ENCODE data around the gene SOX4.

- TF ChIP-seq POLR2A (IDR thresholded peaks at IDR 0.05) = no peak
- TF ChIP-seq, protein P1, sequence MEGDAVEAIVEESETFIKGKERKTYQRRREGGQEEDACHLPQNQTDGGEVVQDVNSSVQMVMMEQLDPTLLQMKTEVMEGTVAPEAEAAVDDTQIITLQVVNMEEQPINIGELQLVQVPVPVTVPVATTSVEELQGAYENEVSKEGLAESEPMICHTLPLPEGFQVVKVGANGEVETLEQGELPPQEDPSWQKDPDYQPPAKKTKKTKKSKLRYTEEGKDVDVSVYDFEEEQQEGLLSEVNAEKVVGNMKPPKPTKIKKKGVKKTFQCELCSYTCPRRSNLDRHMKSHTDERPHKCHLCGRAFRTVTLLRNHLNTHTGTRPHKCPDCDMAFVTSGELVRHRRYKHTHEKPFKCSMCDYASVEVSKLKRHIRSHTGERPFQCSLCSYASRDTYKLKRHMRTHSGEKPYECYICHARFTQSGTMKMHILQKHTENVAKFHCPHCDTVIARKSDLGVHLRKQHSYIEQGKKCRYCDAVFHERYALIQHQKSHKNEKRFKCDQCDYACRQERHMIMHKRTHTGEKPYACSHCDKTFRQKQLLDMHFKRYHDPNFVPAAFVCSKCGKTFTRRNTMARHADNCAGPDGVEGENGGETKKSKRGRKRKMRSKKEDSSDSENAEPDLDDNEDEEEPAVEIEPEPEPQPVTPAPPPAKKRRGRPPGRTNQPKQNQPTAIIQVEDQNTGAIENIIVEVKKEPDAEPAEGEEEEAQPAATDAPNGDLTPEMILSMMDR (IDR thresholded peaks at IDR 0.05) = no peak
Measured at GRCh38 chr6:21590346-21590745, 3.2 kb upstream of the SOX4 start.

All from right lobe of liver (tissue), 4 donors.